ENCODE results near the gene CHRNA4. TPM values are rescaled to one million over a fixed set of nuclear protein-coding genes. Genes with fewer than 3 reads are reported as not detected.

CHRNA4 gene
- total and polyA plus RNA-seq, 9 of the 15 experiments (the other 6 are each of a cell fraction or from before 2014, with no cell fraction given), result not detected

GRCh38 chr20:63311833-63312243 lies 49.3 kb downstream of the CHRNA4 start:
- DNase-seq (ENCODE audit: extremely low read depth in 1 of 4, low spot score in 3 of 4), result no peak
- WGBS (ENCODE audit: insufficient coverage, low coverage, missing lambda C conversion rate), result 2% methylated on average over 17 of the region's 18 CpGs
- ChIA-PET POLR2A (interaction anchor here (0.7 kb wide), 1 partner anchor 893 kb away, joined by 3 read pairs; no protein-coding TSS in a partner anchor), CTCF (ENCODE audit: low intra/inter-chr PET ratio) (no interaction called here)
- H2AFZ ChIP-seq (ENCODE audit: low read depth, low read length), result no peak overlapping the region
- no TSS peak for BruUV-seq (replicated peaks)
- intact Hi-C loops (cut with micrococcal nuclease) (loop anchor here (2.0 kb wide), 1 partner anchor 69 kb away; no protein-coding TSS in a partner anchor), in situ Hi-C loops (cut with MboI) (no loop called here)
- no peak overlapping the region for H3K27ac ChIP-seq (ENCODE audit: extremely low read depth, low read depth, low read length)
- no peak for ATAC-seq
- H3K27me3 ChIP-seq (ENCODE audit: control insufficient read depth in 2 of 2, insufficient read depth in 2 of 2, low read length in 2 of 2), result peaks cover 0 to 56% of the 10 kb centered on the region in 2 experiments; a peak in 2 of 5 replicates
- no peak for FAIRE-seq
- H3K36me3 ChIP-seq (ENCODE audit: control insufficient read depth, insufficient read depth, low read length), result no peaks in the 10 kb centered on the region
- H4K20me1 ChIP-seq (replicated peaks; ENCODE audit: control insufficient read depth, insufficient read depth, low read length), result peaks cover 12% of the 10 kb centered on the region; the same call in 1 of the 2 replicates
- H3K9ac ChIP-seq (ENCODE audit: insufficient read depth in 1 of 2, low read depth in 2 of 2, low read length in 2 of 2), result no peak overlapping the region
- no peak overlapping the region for H3K4me3 ChIP-seq
- no peaks in the 10 kb centered on the region for H3K79me2 ChIP-seq (ENCODE audit: control insufficient read depth, insufficient read depth, low read length)
- H3K9me3 ChIP-seq (replicated peaks; ENCODE audit: control insufficient read depth, insufficient read depth, low read depth, low read length), result no peaks in the 10 kb centered on the region
- H3K4me2 ChIP-seq (ENCODE audit: insufficient read depth, low read length), result no peak overlapping the region
- no peaks in the 10 kb centered on the region for H3K9me1 ChIP-seq (ENCODE audit: control insufficient read depth, insufficient read depth, low read length)
- TF ChIP-seq SAFB2 (IDR thresholded peaks at IDR 0.05; ENCODE audit: borderline replicate concordance, low read depth, low read length, severe bottlenecking), result no peak
- TF ChIP-seq VEZF1 (CRISPR knock-in tag; IDR thresholded peaks at IDR 0.05), result peak; percentile 43; the same call in 1 of the 2 replicates
- peaks cover 0 to 70% of the 10 kb centered on the region in 2 experiments; a peak in 2 of 5 replicates for H3K4me1 ChIP-seq (replicated peaks in 1 of 2; ENCODE audit: control insufficient read depth in 2 of 2, insufficient read depth in 2 of 2, low read length in 2 of 2)

All from K562 (cell line).